H9 (cell line): ENCODE measurements around the gene TAF1C. TPM values are rescaled to one million over a fixed set of nuclear protein-coding genes. Genes with fewer than 3 reads are reported as not detected.
A peak's percentile ranks its signal among the peaks of the same experiment; 100 is the strongest.

Source experiments
- DNase-seq: peaks from one replicate; pipeline ENCODE4 v3.0.0-alpha.2; 2017
- H2AFZ ChIP-seq: one replicate; pipeline ENCODE4 v1.6.1; 2013; ENCODE audit warnings: mild to moderate bottlenecking, low read length, control low read depth, moderate library complexity
- H2AK5ac ChIP-seq: 2 replicates; pipeline ENCODE4 v1.6.1; 2013; ENCODE audit warnings: low read length, control low read depth, mixed read lengths; ENCODE audit not compliant: insufficient read length
- H2BK120ac ChIP-seq: one replicate; pipeline ENCODE4 v1.6.1; 2013; ENCODE audit warnings: low read depth, mild to moderate bottlenecking, low read length, control low read depth, inconsistent platforms; ENCODE audit not compliant: poor library complexity, severe bottlenecking
- H2BK12ac ChIP-seq: 2 replicates; pipeline ENCODE4 v1.6.1; 2013; ENCODE audit warnings: low read length, control low read depth, mixed read lengths, low read depth; ENCODE audit not compliant: insufficient read length
- H2BK15ac ChIP-seq: 2 replicates; pipeline ENCODE4 v1.6.1; 2013; ENCODE audit warnings: low read depth, low read length, control low read depth
- H2BK20ac ChIP-seq: one replicate; pipeline ENCODE4 v1.6.1; 2013; ENCODE audit warnings: low read depth, mild to moderate bottlenecking, low read length, control low read depth, inconsistent platforms; ENCODE audit not compliant: poor library complexity, severe bottlenecking
- H2BK5ac ChIP-seq: 2 replicates; pipeline ENCODE4 v1.6.1; 2013; ENCODE audit warnings: low read length, control low read depth, mixed read lengths; ENCODE audit not compliant: insufficient read length
- H3K14ac ChIP-seq: 2 replicates; pipeline ENCODE4 v1.6.1; 2013; ENCODE audit warnings: low read length, control low read depth; ENCODE audit not compliant: insufficient read depth
- H3K18ac ChIP-seq: 2 replicates; pipeline ENCODE4 v1.6.1; 2013; ENCODE audit warnings: low read depth, mild to moderate bottlenecking, mixed read lengths, low read length, control low read depth; ENCODE audit not compliant: insufficient read length
- H3K23ac ChIP-seq: 2 replicates; pipeline ENCODE4 v1.6.1; 2013; ENCODE audit warnings: low read length, control low read depth, mixed read lengths, low read depth; ENCODE audit not compliant: insufficient read length
- H3K23me2 ChIP-seq: 2 replicates; pipeline ENCODE4 v1.6.1; 2013; ENCODE audit warnings: low read depth, mild to moderate bottlenecking, mixed read lengths, low read length, control low read depth; ENCODE audit not compliant: insufficient read length, poor library complexity, severe bottlenecking
- H3K27ac ChIP-seq: 2 replicates; pipeline ENCODE4 v1.5.1; 2013; ENCODE audit warnings: low read length, control low read depth, mixed read lengths, low read depth; ENCODE audit not compliant: insufficient read length
- H3K27me3 ChIP-seq: 2 replicates; pipeline ENCODE4 v1.6.1; 2013; ENCODE audit warnings: low read length, control low read depth, inconsistent platforms; ENCODE audit not compliant: insufficient read depth
- H3K4ac ChIP-seq: 2 replicates; pipeline ENCODE4 v1.6.1; 2013; ENCODE audit warnings: low read depth, mild to moderate bottlenecking, control low read depth, inconsistent platforms, low read length, moderate library complexity
- H3K4me1 ChIP-seq: 2 replicates; pipeline ENCODE4 v1.6.1; 2013; ENCODE audit warnings: low read length, control low read depth, inconsistent platforms; ENCODE audit not compliant: insufficient read depth
- H3K4me2 ChIP-seq: 2 replicates; pipeline ENCODE4 v1.6.1; 2013; ENCODE audit warnings: low read length, control low read depth, mixed read lengths; ENCODE audit not compliant: insufficient read length, insufficient read depth
- H3K56ac ChIP-seq: 2 replicates; pipeline ENCODE4 v1.6.1; 2013; ENCODE audit warnings: low read depth, mild to moderate bottlenecking, mixed read lengths, low read length, control low read depth; ENCODE audit not compliant: insufficient read length
- H3K79me1 ChIP-seq: 2 replicates; pipeline ENCODE4 v1.6.1; 2013; ENCODE audit warnings: low read depth, mild to moderate bottlenecking, moderate library complexity, low read length, control low read depth, inconsistent platforms; ENCODE audit not compliant: insufficient read depth, poor library complexity, severe bottlenecking
- H3K79me2 ChIP-seq: 2 replicates; pipeline ENCODE4 v1.6.1; 2013; ENCODE audit warnings: low read length, control low read depth, inconsistent platforms; ENCODE audit not compliant: insufficient read depth
- H3K9ac ChIP-seq: 2 replicates; pipeline ENCODE4 v1.6.1; 2013; ENCODE audit warnings: low read length, control low read depth, mixed read lengths; ENCODE audit not compliant: insufficient read length; ENCODE audit errors: extremely low read depth
- H3K9me3 ChIP-seq: one replicate; pipeline ENCODE4 v1.6.1; 2013; ENCODE audit warnings: low read depth, low read length, inconsistent platforms; ENCODE audit not compliant: control insufficient read depth
- H3T11ph ChIP-seq: one replicate; pipeline ENCODE4 v1.6.1; 2013; ENCODE audit warnings: mild to moderate bottlenecking, low read length, control low read depth, inconsistent platforms
- H4K20me1 ChIP-seq: one replicate; pipeline ENCODE4 v1.6.1; 2013; ENCODE audit not compliant: control insufficient read depth, insufficient read length, insufficient read depth
- H4K5ac ChIP-seq: 2 replicates; pipeline ENCODE4 v1.6.1; 2013; ENCODE audit warnings: low read depth, mild to moderate bottlenecking, mixed read lengths, low read length, control low read depth; ENCODE audit not compliant: insufficient read length
- H4K8ac ChIP-seq: replicated peaks from 2 replicates; pipeline ENCODE4 v1.6.1; 2013; ENCODE audit warnings: low read length, control low read depth, mixed read lengths, low read depth; ENCODE audit not compliant: insufficient read length
- H4K91ac ChIP-seq: 2 replicates; pipeline ENCODE4 v1.6.1; 2013; ENCODE audit warnings: low read depth, mild to moderate bottlenecking, moderate library complexity, mixed read lengths, low read length, control low read depth; ENCODE audit not compliant: insufficient read length
- H3K27ac Mint-ChIP-seq, 3 experiments: 2 replicates in 2 of 3; 3 replicates in 1 of 3; pipeline ENCODE4 v1.8.0; 2020 to 2021; ENCODE audit warnings: mixed read lengths in 3 of 3, mild to moderate bottlenecking in 1 of 3, moderate library complexity in 1 of 3
- H3K27me3 Mint-ChIP-seq: 2 replicates; pipeline ENCODE4 v1.8.0; 2021; ENCODE audit warnings: low read depth, mild to moderate bottlenecking, moderate library complexity, mixed read lengths
- H3K36me3 Mint-ChIP-seq, 3 experiments: 2 replicates in 2 of 3; 3 replicates in 1 of 3; pipeline ENCODE4 v1.8.0; 2020 to 2021; ENCODE audit warnings: low read depth in 3 of 3, mixed read lengths in 3 of 3; ENCODE audit not compliant: insufficient read depth in 1 of 3
- H3K4me1 Mint-ChIP-seq, 2 experiments: 2 replicates each; pipeline ENCODE4 v1.8.0; 2020; ENCODE audit warnings: mixed read lengths in 2 of 2
- H3K4me3 Mint-ChIP-seq, 2 experiments: 2 replicates in 1 of 2; 3 replicates in 1 of 2; pipeline ENCODE4 v1.8.0; 2020 to 2021; ENCODE audit warnings: mild to moderate bottlenecking in 2 of 2, mixed read lengths in 2 of 2, moderate library complexity in 1 of 2
- H3K9me3 Mint-ChIP-seq, 2 experiments: 2 replicates in 1 of 2; 3 replicates in 1 of 2; pipeline ENCODE4 v1.8.0; 2020; ENCODE audit warnings: mild to moderate bottlenecking in 2 of 2, mixed read lengths in 2 of 2, moderate library complexity in 1 of 2
- whole genome bisulfite sequencing: extraction: QIAGEN DNeasy Blood & Tissue Kit; methylation state at CpG from one replicate; pipeline ENCODE4 v1.1.7; 2013; ENCODE audit warnings: missing lambda C conversion rate, low lambda C conversion rate, mixed read lengths; ENCODE audit not compliant: insufficient read length; ENCODE audit errors: extremely low coverage; 5-methylcytosine and 5-hydroxymethylcytosine counted together
- total RNA-seq: library from RNA; stranded (reverse); gene quantifications from 2 replicates; pipeline ENCODE4 v1.2.1, GENCODE V29; 2021
- TF ChIP-seq, protein P1 (sequence below): fragments of 200-600 bp; sonication (generic); conservative IDR thresholded peaks from 3 replicates; pipeline ENCODE4 v1.8.0; 2021; ENCODE audit warnings: antibody characterized with exemption, mild to moderate bottlenecking

Gene TAF1C
- total RNA-seq, 1 experiment from 2014 or later, result 78.6 TPM

- no peaks in the 10 kb centered on the region for H4K20me1 ChIP-seq
- no peak overlapping the region for H2BK12ac ChIP-seq
- H3K36me3 Mint-ChIP-seq, result peaks cover 1 to 14% (median 4%) of the 10 kb centered on the region in 3 experiments; a peak in 4 of 7 replicates
- no peaks in the 10 kb centered on the region for H3K9me3 ChIP-seq
- no peak overlapping the region for H4K5ac ChIP-seq
- H3K27me3 ChIP-seq, result no peaks in the 10 kb centered on the region
- no peak overlapping the region for H2BK20ac ChIP-seq
- DNase-seq, result no peak
- peaks cover 7% of the 10 kb centered on the region; the same call in 1 of the 2 replicates for H3K4me1 ChIP-seq
- H3K23me2 ChIP-seq, result no peaks in the 10 kb centered on the region
- no peak overlapping the region for H3K9ac ChIP-seq
- no peak overlapping the region for H2BK15ac ChIP-seq
- no peaks in the 10 kb centered on the region for H3K9me3 Mint-ChIP-seq
- no peak overlapping the region for H4K91ac ChIP-seq
- H3K79me2 ChIP-seq, result peaks cover 5% of the 10 kb centered on the region; the same call in 1 of the 2 replicates
- H3K18ac ChIP-seq, result no peak overlapping the region
- no peak overlapping the region for H2AK5ac ChIP-seq
- no peak overlapping the region for H2AFZ ChIP-seq
- TF ChIP-seq, protein P1, sequence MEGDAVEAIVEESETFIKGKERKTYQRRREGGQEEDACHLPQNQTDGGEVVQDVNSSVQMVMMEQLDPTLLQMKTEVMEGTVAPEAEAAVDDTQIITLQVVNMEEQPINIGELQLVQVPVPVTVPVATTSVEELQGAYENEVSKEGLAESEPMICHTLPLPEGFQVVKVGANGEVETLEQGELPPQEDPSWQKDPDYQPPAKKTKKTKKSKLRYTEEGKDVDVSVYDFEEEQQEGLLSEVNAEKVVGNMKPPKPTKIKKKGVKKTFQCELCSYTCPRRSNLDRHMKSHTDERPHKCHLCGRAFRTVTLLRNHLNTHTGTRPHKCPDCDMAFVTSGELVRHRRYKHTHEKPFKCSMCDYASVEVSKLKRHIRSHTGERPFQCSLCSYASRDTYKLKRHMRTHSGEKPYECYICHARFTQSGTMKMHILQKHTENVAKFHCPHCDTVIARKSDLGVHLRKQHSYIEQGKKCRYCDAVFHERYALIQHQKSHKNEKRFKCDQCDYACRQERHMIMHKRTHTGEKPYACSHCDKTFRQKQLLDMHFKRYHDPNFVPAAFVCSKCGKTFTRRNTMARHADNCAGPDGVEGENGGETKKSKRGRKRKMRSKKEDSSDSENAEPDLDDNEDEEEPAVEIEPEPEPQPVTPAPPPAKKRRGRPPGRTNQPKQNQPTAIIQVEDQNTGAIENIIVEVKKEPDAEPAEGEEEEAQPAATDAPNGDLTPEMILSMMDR, result no peak
- peaks cover 56 to 58% of the 10 kb centered on the region in 2 experiments for H3K4me1 Mint-ChIP-seq
- H3K14ac ChIP-seq, result no peak overlapping the region
- H3K79me1 ChIP-seq, result peaks cover 4% of the 10 kb centered on the region
- no peak overlapping the region for H3K27ac ChIP-seq
- no peak overlapping the region for H3T11ph ChIP-seq
- H4K8ac ChIP-seq, result no peak overlapping the region
- H3K4me3 Mint-ChIP-seq, result no peak overlapping the region
- peak overlapping the region; percentile 68 to 77 (median 76); a peak in 5 of 7 replicates for H3K27ac Mint-ChIP-seq
- WGBS, result no CpG with 5 or more reads among the region's 11 CpGs
- no peak overlapping the region for H3K4me2 ChIP-seq
- H3K23ac ChIP-seq, result no peak overlapping the region
- H3K27me3 Mint-ChIP-seq, result no peaks in the 10 kb centered on the region
- H3K56ac ChIP-seq, result no peak overlapping the region
- no peak overlapping the region for H2BK120ac ChIP-seq
- H2BK5ac ChIP-seq, result no peak overlapping the region
- H3K4ac ChIP-seq, result no peak overlapping the region
Observed at GRCh38 chr16:84136331-84137125, 50.3 kb downstream of the TAF1C start.
